Neural cell (in vitro differentiated cells): ENCODE measurements around the gene MED23. TPM values are rescaled to one million over a fixed set of nuclear protein-coding genes. Genes with fewer than 3 reads are reported as not detected.

Source experiments
- H2AFZ ChIP-seq: fragments of 200-600, 300-800 bp; sonication (generic), shearing (Covaris generic); 2 replicates; pipeline ENCODE4 v1.6.0; 2014; ENCODE audit warnings: low read depth, mild to moderate bottlenecking, antibody characterized with exemption, low read length, moderate library complexity
- H3F3A ChIP-seq: fragments of 200-600 bp; shearing (Covaris generic); 2 replicates; pipeline ENCODE4 v1.6.1; 2016; ENCODE audit warnings: mild to moderate bottlenecking, moderate library complexity, mixed read lengths, antibody characterized with exemption, low read length; ENCODE audit not compliant: insufficient read depth, poor library complexity, severe bottlenecking
- H3K27ac ChIP-seq: fragments of 200-600, 300-800 bp; sonication (generic), shearing (Covaris generic); 2 replicates; pipeline ENCODE4 v1.5.1; 2014; ENCODE audit warnings: mild to moderate bottlenecking, low read length, moderate library complexity
- H3K27me3 ChIP-seq: fragments of 300-800, 200-600 bp; sonication (generic), shearing (Covaris generic); 2 replicates; pipeline ENCODE4 v1.6.0; 2014; ENCODE audit warnings: mild to moderate bottlenecking, low read depth, low read length, moderate library complexity; ENCODE audit not compliant: insufficient read depth
- H3K36me3 ChIP-seq: fragments of 300-800, 200-600 bp; sonication (generic), shearing (Covaris generic); 2 replicates; pipeline ENCODE4 v1.5.1; 2014; ENCODE audit warnings: mild to moderate bottlenecking, antibody characterized with exemption, low read length, moderate library complexity; ENCODE audit not compliant: insufficient read depth
- H3K4me2 ChIP-seq: fragments of 300-800, 200-600 bp; sonication (generic), shearing (Covaris generic); 2 replicates; pipeline ENCODE4 v1.6.0; 2014; ENCODE audit warnings: mild to moderate bottlenecking, low read length
- H3K4me3 ChIP-seq: fragments of 300-800, 200-600 bp; sonication (generic), shearing (Covaris generic); 2 replicates; pipeline ENCODE4 v1.5.1; 2014; ENCODE audit warnings: mild to moderate bottlenecking, low read length, moderate library complexity
- H3K79me2 ChIP-seq: fragments of 200-600 bp; shearing (Covaris generic); replicated peaks from 2 replicates; pipeline ENCODE4 v1.6.0; 2014; ENCODE audit warnings: mild to moderate bottlenecking, low read length, moderate library complexity; ENCODE audit not compliant: insufficient read depth
- H3K9ac ChIP-seq: fragments of 300-800, 200-600 bp; sonication (generic), shearing (Covaris generic); 2 replicates; pipeline ENCODE4 v1.6.1; 2016; ENCODE audit warnings: mild to moderate bottlenecking, low read length, mixed read lengths
- H3K9me2 ChIP-seq: fragments of 200-600 bp; shearing (Covaris generic); 2 replicates; pipeline ENCODE4 v1.6.1; 2016; ENCODE audit warnings: mild to moderate bottlenecking, low read length, mixed read lengths; ENCODE audit not compliant: insufficient read depth
- H3K9me3 ChIP-seq: fragments of 200-600, 300-800 bp; sonication (generic), shearing (Covaris generic); 2 replicates; pipeline ENCODE4 v1.6.1; 2016; ENCODE audit warnings: mild to moderate bottlenecking, mixed run types, low read length, moderate library complexity, mixed read lengths
- H4K20me1 ChIP-seq: fragments of 200-600 bp; shearing (Covaris generic); 2 replicates; pipeline ENCODE4 v1.6.1; 2016; ENCODE audit warnings: mild to moderate bottlenecking, mixed run types; ENCODE audit not compliant: insufficient read depth
- CTCF ChIP-seq: fragments of 450-650 bp; IDR thresholded peaks from 2 replicates; pipeline ENCODE4 v1.5.1; 2014; ENCODE audit warnings: antibody characterized with exemption, mild to moderate bottlenecking, moderate library complexity; ENCODE audit not compliant: poor library complexity, severe bottlenecking
- EP300 ChIP-seq: fragments of 450-650 bp; conservative IDR thresholded peaks from 2 replicates; pipeline ENCODE4 v1.6.1; 2014; ENCODE audit warnings: antibody characterized with exemption, mild to moderate bottlenecking, moderate library complexity; ENCODE audit not compliant: poor library complexity, severe bottlenecking
- EZH2 ChIP-seq: fragments of 200-600, 300-800 bp; shearing (Covaris generic), sonication (generic); IDR thresholded peaks from 2 replicates; pipeline ENCODE4 v1.6.1; 2014; ENCODE audit warnings: antibody characterized with exemption, low read length, borderline replicate concordance, mild to moderate bottlenecking; ENCODE audit not compliant: insufficient read depth, poor library complexity, severe bottlenecking
- MXI1 ChIP-seq: fragments of 450-650 bp; conservative IDR thresholded peaks from 2 replicates; pipeline ENCODE4 v1.6.1; 2014; ENCODE audit warnings: antibody characterized with exemption, mild to moderate bottlenecking; ENCODE audit not compliant: poor library complexity, severe bottlenecking
- POLR2AphosphoS5 ChIP-seq: IDR thresholded peaks from 2 replicates; pipeline ENCODE4 v1.6.1; 2012
- RAD21 ChIP-seq: fragments of 450-650 bp; conservative IDR thresholded peaks from 2 replicates; pipeline ENCODE4 v1.6.1; 2014; ENCODE audit warnings: antibody characterized with exemption, mild to moderate bottlenecking, moderate library complexity
- REST ChIP-seq: IDR thresholded peaks from 2 replicates; pipeline ENCODE4 v1.6.1; 2012; ENCODE audit warnings: borderline replicate concordance
- SMC3 ChIP-seq: fragments of 450-650 bp; conservative IDR thresholded peaks from 2 replicates; pipeline ENCODE4 v1.6.1; 2014; ENCODE audit warnings: antibody characterized with exemption, mild to moderate bottlenecking, moderate library complexity; ENCODE audit not compliant: poor library complexity
- TAF1 ChIP-seq: IDR thresholded peaks from 2 replicates; pipeline ENCODE4 v1.6.1; 2012; ENCODE audit warnings: low read depth
- polyA plus RNA-seq: library from polyadenylated mRNA; depleted of rRNA; stranded (reverse); fragments of >200 nt; gene quantifications from 2 replicates; pipeline ENCODE4 v1.2.3, GENCODE V29; 2014

MED23 gene
- polyA plus RNA-seq, 1 donor from 2014 or later, result 104 TPM

- Histone ChIP-seq H3K9me2 (no peaks in the 10 kb centered on the region), H3F3A (no peaks in the 10 kb centered on the region), H3K79me2 (no peaks in the 10 kb centered on the region), H3K9ac (no peak overlapping the region), H3K4me3 (no peak overlapping the region), H3K27me3 (no peaks in the 10 kb centered on the region), H2AFZ (no peak overlapping the region), H3K4me2 (no peak overlapping the region), H3K9me3 (no peaks in the 10 kb centered on the region), H4K20me1 (no peaks in the 10 kb centered on the region), H3K27ac (no peak overlapping the region), H3K36me3 (no peaks in the 10 kb centered on the region)
- no peak for TF ChIP-seq SMC3
These were observed 17.8 kb upstream of the MED23 start for GRCh38 chr6:131645846-131646245.

- no peaks in the 10 kb centered on the region for H3K27me3 ChIP-seq
- no peaks in the 10 kb centered on the region for H3K9me2 ChIP-seq
- H3K79me2 ChIP-seq, result no peaks in the 10 kb centered on the region
- no peak overlapping the region for H3K4me3 ChIP-seq
- no peaks in the 10 kb centered on the region for H3F3A ChIP-seq
- H3K27ac ChIP-seq, result no peak overlapping the region
- TF ChIP-seq EZH2 (no peak), EP300 (no peak), MXI1 (no peak)
- H3K4me2 ChIP-seq, result no peak overlapping the region
- no peak overlapping the region for H3K9ac ChIP-seq
- H4K20me1 ChIP-seq, result no peaks in the 10 kb centered on the region
- H3K36me3 ChIP-seq, result no peaks in the 10 kb centered on the region
- no peaks in the 10 kb centered on the region for H3K9me3 ChIP-seq
- H2AFZ ChIP-seq, result no peak overlapping the region
These were observed 16.9 kb upstream of the MED23 start for GRCh38 chr6:131644921-131645320.

- no peak overlapping the region for H2AFZ ChIP-seq
- no peak overlapping the region for H3K4me2 ChIP-seq
- TF ChIP-seq MXI1 (no peak), EZH2 (no peak), RAD21 (no peak), SMC3 (no peak), REST (no peak), TAF1 (no peak), POLR2AphosphoS5 (no peak), CTCF (no peak), EP300 (no peak)
- H3K27me3 ChIP-seq, result no peaks in the 10 kb centered on the region
- H3F3A ChIP-seq, result no peaks in the 10 kb centered on the region
- no peaks in the 10 kb centered on the region for H3K36me3 ChIP-seq
- H3K9me2 ChIP-seq, result no peaks in the 10 kb centered on the region
- no peaks in the 10 kb centered on the region for H3K79me2 ChIP-seq
- H4K20me1 ChIP-seq, result no peaks in the 10 kb centered on the region
- no peaks in the 10 kb centered on the region for H3K9me3 ChIP-seq
- no peak overlapping the region for H3K9ac ChIP-seq
- no peak overlapping the region for H3K27ac ChIP-seq
- H3K4me3 ChIP-seq, result no peak overlapping the region
These were observed 15.9 kb upstream of the MED23 start for GRCh38 chr6:131643855-131644460.
